Ishikawa (cell line): ENCODE data around the gene NPHP4.

Experiments used
- REST ChIP-seq: IDR thresholded peaks from 2 replicates; pipeline ENCODE4 v1.6.1; 2012; ENCODE audit warnings: low read depth, mild to moderate bottlenecking
- YY1 ChIP-seq: IDR thresholded peaks from 2 replicates; pipeline ENCODE4 v1.6.1; 2012; ENCODE audit warnings: low read depth
- ZBTB7A ChIP-seq: IDR thresholded peaks from 2 replicates; pipeline ENCODE4 v1.6.1; 2012; ENCODE audit warnings: low read depth

GRCh38 chr1:5936126-5936525, 56.1 kb downstream of the NPHP4 start:
- TF ChIP-seq REST (no peak), YY1 (no peak), ZBTB7A (no peak)
